GM21723 (cell line): Measurements from ENCODE around the gene ANKRD13B.

ENCODE experiments used
- ATAC-seq: cut with Tn5 transposase; IDR thresholded peaks from one replicate; pipeline ENCODE4 v1.9.1; 2021; ENCODE audit warnings: mild to moderate bottlenecking, moderate library complexity; ENCODE audit not compliant: unreplicated experiment

The ANKRD13B gene

GRCh38 chr17:29594519-29595090 is 1.7 kb downstream of the ANKRD13B start:
- ATAC-seq = no peak

- no peak for ATAC-seq
Measured at GRCh38 chr17:29595107-29595942, 2.4 kb downstream of the ANKRD13B start.

- no peak for ATAC-seq
Measured at GRCh38 chr17:29595943-29596774, 3.2 kb downstream of the ANKRD13B start.

- no peak for ATAC-seq
Measured at GRCh38 chr17:29596811-29597210, 3.9 kb downstream of the ANKRD13B start.

GRCh38 chr17:29597361-29598172 is 4.6 kb downstream of the ANKRD13B start:
- no peak for ATAC-seq

- ATAC-seq = no peak
Measured at GRCh38 chr17:29603109-29603674, 10.3 kb downstream of the ANKRD13B start.

GRCh38 chr17:29607557-29608195 is 14.7 kb downstream of the ANKRD13B start:
- no peak for ATAC-seq

GRCh38 chr17:29608986-29609385 is 16.1 kb downstream of the ANKRD13B start:
- ATAC-seq = no peak

- no peak for ATAC-seq
Measured at GRCh38 chr17:29610395-29610794, 17.5 kb downstream of the ANKRD13B start.

- ATAC-seq = no peak
Measured at GRCh38 chr17:29611351-29612093, 18.6 kb downstream of the ANKRD13B start.

GRCh38 chr17:29612094-29612403 is 19.1 kb downstream of the ANKRD13B start:
- ATAC-seq = no peak

- ATAC-seq = no peak
Measured at GRCh38 chr17:29612404-29613280, 19.7 kb downstream of the ANKRD13B start.

- ATAC-seq = no peak
Measured at GRCh38 chr17:29613352-29613837, 20.5 kb downstream of the ANKRD13B start.

- ATAC-seq = no peak
Measured at GRCh38 chr17:29613856-29614255, 20.9 kb downstream of the ANKRD13B start.

- ATAC-seq = no peak
Measured at GRCh38 chr17:29614349-29615047, 21.6 kb downstream of the ANKRD13B start.

- no peak for ATAC-seq
Measured at GRCh38 chr17:29615048-29615385, 22.1 kb downstream of the ANKRD13B start.

GRCh38 chr17:29615492-29616299 is 22.8 kb downstream of the ANKRD13B start:
- ATAC-seq = peak; percentile 58
